ENCODE measurements around the gene DAZAP1. TPM values are rescaled to one million over a fixed set of nuclear protein-coding genes. Genes with fewer than 3 reads are reported as not detected.

Gene DAZAP1
- total RNA-seq, 4 donors from 2014 or later = 28.6 to 60.5 (median 48.2) TPM

DNA sequence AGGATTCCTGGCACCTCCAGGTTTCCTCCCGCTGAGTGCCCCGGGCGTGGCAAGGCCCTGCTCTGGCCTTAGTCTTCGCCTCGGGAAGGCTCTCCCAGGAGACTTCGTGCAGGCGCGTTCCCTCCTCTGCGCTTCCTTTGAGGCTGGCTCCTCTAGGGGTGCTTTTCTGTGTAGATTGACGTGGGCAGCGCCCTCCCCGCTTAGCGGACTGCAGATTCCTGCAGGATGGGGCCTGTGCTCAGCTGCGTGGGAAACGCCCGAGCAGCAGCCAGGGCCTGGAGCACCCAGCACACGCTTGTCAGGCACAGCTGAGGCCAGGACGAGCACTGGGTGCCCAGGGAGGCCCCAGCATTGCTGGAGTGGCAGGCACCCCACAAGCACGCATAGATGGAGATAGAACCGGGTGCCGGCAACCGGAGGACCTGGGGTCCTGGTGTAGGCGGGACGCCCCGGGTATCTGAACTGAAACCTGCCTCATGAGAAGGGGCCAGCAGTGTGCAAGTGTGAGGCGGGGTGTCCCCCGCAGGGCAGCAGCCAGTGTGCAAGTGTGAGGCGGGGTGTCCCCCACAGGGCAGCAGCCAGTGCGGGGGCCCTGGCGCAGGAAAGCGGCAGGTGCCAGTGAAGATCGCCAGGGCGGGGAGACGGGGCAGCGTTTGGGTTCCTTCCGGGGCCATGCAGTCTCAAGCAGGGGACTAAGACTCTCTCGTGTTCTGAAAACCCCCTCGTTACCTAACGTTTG is 20.3 kb upstream of the DAZAP1 start:
- no peak for DNase-seq (ENCODE audit: low spot score in 2 of 2)
- TF ChIP-seq, protein P1, sequence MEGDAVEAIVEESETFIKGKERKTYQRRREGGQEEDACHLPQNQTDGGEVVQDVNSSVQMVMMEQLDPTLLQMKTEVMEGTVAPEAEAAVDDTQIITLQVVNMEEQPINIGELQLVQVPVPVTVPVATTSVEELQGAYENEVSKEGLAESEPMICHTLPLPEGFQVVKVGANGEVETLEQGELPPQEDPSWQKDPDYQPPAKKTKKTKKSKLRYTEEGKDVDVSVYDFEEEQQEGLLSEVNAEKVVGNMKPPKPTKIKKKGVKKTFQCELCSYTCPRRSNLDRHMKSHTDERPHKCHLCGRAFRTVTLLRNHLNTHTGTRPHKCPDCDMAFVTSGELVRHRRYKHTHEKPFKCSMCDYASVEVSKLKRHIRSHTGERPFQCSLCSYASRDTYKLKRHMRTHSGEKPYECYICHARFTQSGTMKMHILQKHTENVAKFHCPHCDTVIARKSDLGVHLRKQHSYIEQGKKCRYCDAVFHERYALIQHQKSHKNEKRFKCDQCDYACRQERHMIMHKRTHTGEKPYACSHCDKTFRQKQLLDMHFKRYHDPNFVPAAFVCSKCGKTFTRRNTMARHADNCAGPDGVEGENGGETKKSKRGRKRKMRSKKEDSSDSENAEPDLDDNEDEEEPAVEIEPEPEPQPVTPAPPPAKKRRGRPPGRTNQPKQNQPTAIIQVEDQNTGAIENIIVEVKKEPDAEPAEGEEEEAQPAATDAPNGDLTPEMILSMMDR (IDR thresholded peaks at IDR 0.05) = no peak
- no peak for TF ChIP-seq POLR2A (IDR thresholded peaks at IDR 0.05)
- intact Hi-C loops (cut with DNase I; ENCODE audit: low total_unique reads) = no loop called here
- WGBS, 2 donors = 58 to 62% methylated on average over 32 to 33 of the region's 39 CpGs
- H3K4me3 ChIP-seq (ENCODE audit: low read depth, poor library complexity, severe bottlenecking) = no peak overlapping the region

DNA sequence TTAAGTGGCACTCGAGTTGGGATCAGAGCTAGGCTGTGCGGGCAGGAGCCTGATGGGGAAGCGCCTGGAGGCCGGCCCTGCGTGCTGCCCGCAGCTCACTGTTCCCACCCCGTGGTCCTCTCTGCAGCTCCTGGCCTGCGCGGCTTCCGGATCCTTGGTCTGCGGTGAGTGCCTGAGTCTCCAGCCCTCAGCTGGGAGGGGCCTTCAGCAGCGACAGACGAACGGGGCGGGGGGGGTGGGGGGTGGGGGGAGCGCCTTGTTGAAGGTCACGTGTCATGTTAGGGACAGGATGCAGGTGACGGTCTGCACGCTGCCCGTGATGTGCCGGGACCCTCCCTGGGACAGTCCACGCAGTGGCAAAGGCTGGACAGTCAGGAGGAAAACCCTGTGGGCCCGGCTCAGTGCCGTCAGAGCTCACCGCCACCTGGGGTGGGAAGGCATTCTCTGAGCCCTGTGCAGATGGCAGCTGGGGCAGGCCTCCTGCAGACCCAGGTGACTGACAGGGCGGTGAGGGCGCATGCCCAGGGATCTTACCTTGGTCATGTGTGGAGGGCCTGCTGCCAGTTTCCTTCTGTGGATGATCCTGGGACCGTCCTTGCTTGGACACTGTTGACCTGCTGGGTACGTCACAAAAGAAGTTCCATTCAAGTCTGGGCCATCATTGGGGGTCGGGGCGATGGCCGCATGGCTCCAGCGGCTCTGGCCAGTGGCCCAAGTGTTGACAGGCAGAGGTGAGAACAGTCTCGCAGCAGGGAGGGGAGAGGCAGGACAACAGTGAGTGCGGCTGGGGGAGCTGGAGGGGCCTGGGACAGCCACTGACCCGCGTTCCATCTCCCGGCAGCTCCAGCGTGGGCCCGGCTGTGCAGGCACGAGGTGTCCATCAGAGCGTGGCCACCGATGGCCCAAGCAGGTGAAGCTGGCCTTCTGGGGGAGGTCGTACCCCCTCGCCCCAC is 19.4 kb upstream of the DAZAP1 start:
- TF ChIP-seq, protein P1 (IDR thresholded peaks at IDR 0.05) = no peak
- TF ChIP-seq POLR2A (IDR thresholded peaks at IDR 0.05) = no peak
- H3K4me3 ChIP-seq (ENCODE audit: low read depth, poor library complexity, severe bottlenecking) = no peak overlapping the region
- intact Hi-C loops (cut with DNase I; ENCODE audit: low total_unique reads) = no loop called here
- 85 to 90% methylated on average over 14 to 40 of the region's 45 CpGs for WGBS, 2 donors
- no peak for DNase-seq (ENCODE audit: low spot score in 2 of 2)

DNA sequence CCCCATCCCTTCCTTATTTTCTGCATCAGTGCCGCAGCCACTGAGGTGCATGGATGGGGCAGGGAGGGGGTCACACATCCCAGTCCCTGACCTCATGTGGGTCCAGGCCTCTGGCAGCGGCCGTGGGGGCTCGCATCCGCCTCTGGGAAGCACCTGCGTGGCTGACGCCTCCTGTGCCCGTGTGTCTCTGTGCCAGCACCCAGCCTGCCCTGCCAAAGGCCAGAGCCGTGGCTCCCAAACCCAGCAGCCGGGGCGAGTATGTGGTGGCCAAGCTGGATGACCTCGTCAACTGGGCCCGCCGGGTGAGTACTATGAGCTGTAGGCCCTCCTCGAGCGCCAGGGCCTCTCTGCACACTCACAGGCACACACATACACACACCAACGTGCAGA is 18.8 kb upstream of the DAZAP1 start:
- no peak for DNase-seq (ENCODE audit: low spot score in 2 of 2)
- TF ChIP-seq, protein P1 (IDR thresholded peaks at IDR 0.05) = no peak
- TF ChIP-seq POLR2A (IDR thresholded peaks at IDR 0.05) = no peak
- intact Hi-C loops (cut with DNase I; ENCODE audit: low total_unique reads) = no loop called here
- no peak overlapping the region for H3K4me3 ChIP-seq (ENCODE audit: low read depth, poor library complexity, severe bottlenecking)
- WGBS, 2 donors = 89 to 94% methylated on average over 16 of the region's 17 CpGs

DNA sequence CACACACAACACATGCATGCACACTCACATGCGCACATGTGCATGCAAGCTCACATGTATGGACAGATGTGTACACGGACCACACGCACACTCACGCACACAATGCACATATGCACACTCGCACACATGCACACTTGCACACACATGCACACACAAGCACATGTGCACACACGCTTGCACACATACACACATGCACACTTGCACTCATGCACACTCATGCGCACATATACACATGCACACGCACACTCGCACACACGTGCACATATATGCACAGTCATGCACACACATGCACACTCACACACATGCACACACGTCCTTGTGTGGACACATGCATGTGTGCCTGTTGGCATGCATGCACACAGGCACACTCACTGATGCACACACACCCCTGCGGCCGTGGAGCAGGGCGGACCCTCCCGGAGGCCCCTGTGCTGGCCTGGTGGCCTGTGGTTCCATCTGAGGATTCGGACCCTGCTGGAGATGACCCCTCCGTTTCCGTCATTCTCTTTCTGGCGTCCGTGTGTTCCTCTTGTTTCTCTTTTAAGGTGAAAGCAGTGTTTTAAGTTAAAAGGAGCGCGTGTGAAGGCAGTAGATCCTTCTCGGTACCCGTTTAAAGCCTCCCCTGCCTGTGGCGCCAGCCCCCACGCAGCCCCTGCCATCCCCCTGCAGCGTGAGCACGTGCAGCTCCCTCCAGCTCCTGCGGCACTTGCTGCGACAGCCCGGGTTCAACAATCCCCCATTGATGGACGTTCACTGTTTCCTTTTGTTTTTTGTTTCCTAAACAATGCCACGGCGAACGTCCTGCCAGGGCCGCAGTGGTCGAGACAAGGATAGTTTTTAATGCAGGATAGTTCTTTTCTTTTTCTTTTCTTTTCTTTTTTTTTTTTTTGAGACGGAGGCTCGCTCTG is 18.1 kb upstream of the DAZAP1 start:
- H3K4me3 ChIP-seq (ENCODE audit: low read depth, poor library complexity, severe bottlenecking) = no peak overlapping the region
- TF ChIP-seq, protein P1 (IDR thresholded peaks at IDR 0.05) = no peak
- no peak for TF ChIP-seq POLR2A (IDR thresholded peaks at IDR 0.05)
- no peak for DNase-seq (ENCODE audit: low spot score in 2 of 2)
- intact Hi-C loops (cut with DNase I; ENCODE audit: low total_unique reads) = no loop called here
- WGBS, 2 donors = 92% methylated on average over 38 to 39 of the region's 39 CpGs

DNA sequence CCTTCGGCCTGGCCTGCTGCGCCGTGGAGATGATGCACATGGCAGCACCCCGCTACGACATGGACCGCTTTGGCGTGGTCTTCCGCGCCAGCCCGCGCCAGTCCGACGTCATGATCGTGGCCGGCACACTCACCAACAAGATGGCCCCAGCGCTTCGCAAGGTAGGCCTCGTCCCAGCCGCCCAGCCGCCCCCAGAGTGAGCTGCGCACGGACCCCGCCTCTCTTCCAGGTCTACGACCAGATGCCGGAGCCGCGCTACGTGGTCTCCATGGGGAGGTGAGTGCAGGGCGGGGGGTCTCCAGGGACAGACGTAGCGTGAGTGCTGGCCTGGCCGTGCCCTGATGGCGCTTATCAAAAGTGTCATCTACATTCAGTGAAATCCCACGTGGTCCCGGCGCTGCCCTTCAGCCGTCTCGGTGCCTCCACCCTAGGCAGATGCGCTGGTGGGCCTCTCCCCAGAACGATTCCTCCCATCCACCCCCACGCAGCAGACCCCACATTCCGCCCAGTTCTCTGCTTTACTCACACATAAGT is 16.4 kb upstream of the DAZAP1 start:
- intact Hi-C loops (cut with DNase I; ENCODE audit: low total_unique reads) = no loop called here
- DNase-seq (ENCODE audit: low spot score in 2 of 2) = no peak
- TF ChIP-seq POLR2A (IDR thresholded peaks at IDR 0.05) = no peak
- TF ChIP-seq, protein P1 (IDR thresholded peaks at IDR 0.05) = no peak
- no peak overlapping the region for H3K4me3 ChIP-seq (ENCODE audit: low read depth, poor library complexity, severe bottlenecking)
- WGBS, 2 donors = 95% methylated on average over 42 of the region's 42 CpGs

Measured in lower leg skin (tissue), 4 donors.